ENCODE measurements around the gene NT5C.

Gene NT5C

DNA sequence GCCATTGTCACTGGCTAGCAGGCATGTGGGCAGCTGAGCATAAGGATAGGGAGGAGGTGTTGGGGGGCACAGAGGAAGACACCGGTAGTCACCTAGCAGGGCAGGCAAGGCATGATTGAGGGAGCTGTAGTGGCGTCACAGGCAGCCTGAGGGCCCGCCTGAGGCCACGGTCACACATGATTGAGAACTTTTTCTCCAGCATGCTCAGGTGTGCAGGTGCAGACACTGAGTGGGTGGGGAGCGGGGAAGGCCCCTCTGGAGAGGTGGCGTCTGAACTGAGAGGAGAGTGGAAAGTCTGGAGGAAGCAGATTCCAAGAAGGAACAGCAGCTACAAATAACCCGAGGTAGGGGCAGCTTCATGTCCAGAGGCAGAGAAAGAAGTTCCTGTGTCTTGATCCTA, 32.7 kb downstream of the NT5C start:
- H3K27me3 ChIP-seq (ENCODE audit: insufficient read depth, low read depth), result peaks cover 4% of the 10 kb centered on the region
- no peak overlapping the region for H3K27ac ChIP-seq
- H3K36me3 ChIP-seq (ENCODE audit: insufficient read depth), result no peaks in the 10 kb centered on the region
- no peak overlapping the region for H3K4me2 ChIP-seq
- H2AFZ ChIP-seq (ENCODE audit: low read depth), result no peak overlapping the region
- no peaks in the 10 kb centered on the region for H3K4me1 ChIP-seq (ENCODE audit: low read depth, poor library complexity, severe bottlenecking)
- no peaks in the 10 kb centered on the region for H3K79me2 ChIP-seq (ENCODE audit: insufficient read depth, low read depth)
- H4K20me1 ChIP-seq (ENCODE audit: insufficient read depth), result no peaks in the 10 kb centered on the region
- no peak for TF ChIP-seq CTCF (conservative IDR thresholded peaks at IDR 0.05; ENCODE audit: low read depth, low read length)
- no peak overlapping the region for H3K9ac ChIP-seq
- H3K4me3 ChIP-seq (IDR thresholded peaks at IDR 0.05; ENCODE audit: insufficient read depth, low read depth, low read length), result no peak overlapping the region

GRCh38 chr17:75097865-75098264, 33.7 kb downstream of the NT5C start:
- Histone ChIP-seq H3K9ac (no peak overlapping the region), H3K27ac (no peak overlapping the region), H3K79me2 (ENCODE audit: insufficient read depth, low read depth) (no peaks in the 10 kb centered on the region), H3K36me3 (ENCODE audit: insufficient read depth) (no peaks in the 10 kb centered on the region), H4K20me1 (ENCODE audit: insufficient read depth) (no peaks in the 10 kb centered on the region), H3K4me2 (no peak overlapping the region), H3K27me3 (ENCODE audit: insufficient read depth, low read depth) (no peaks in the 10 kb centered on the region; the same call in none of the 2 replicates), H3K4me1 (ENCODE audit: low read depth, poor library complexity, severe bottlenecking) (no peaks in the 10 kb centered on the region), H2AFZ (ENCODE audit: low read depth) (no peak overlapping the region), H3K4me3 (IDR thresholded peaks at IDR 0.05; ENCODE audit: insufficient read depth, low read depth, low read length) (no peak overlapping the region)
- no peak for TF ChIP-seq CTCF (conservative IDR thresholded peaks at IDR 0.05; ENCODE audit: low read depth, low read length)

DNA sequence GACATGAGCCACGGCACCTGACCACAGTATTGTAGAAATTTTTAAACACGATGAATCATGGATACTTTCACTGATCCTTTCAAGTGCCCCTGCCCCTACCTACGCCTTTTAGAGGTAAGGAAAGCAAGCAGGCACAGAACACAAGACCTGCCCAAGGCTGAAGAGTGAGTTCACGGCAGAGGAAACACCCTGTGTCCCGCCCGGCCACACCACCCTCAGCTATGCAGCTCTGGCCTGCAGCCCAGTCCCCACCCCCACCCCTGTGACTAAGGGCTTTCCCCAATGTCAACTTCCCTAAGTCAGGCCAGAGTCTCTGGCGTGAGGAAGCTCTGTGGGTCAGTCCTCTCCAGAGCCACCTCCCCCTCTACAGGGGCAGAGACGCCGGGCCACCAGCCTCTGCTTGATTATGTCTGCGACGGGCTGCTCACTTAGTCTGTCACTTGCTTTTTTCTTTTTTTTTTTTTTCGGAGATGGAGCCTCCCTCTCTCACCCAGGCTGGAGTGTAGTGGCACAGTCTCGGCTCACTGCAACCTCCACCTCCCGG, 35.4 kb downstream of the NT5C start:
- Histone ChIP-seq H3K4me3 (IDR thresholded peaks at IDR 0.05; ENCODE audit: insufficient read depth, low read depth, low read length) (no peak overlapping the region), H3K36me3 (ENCODE audit: insufficient read depth) (no peaks in the 10 kb centered on the region), H2AFZ (ENCODE audit: low read depth) (no peak overlapping the region), H3K9ac (no peak overlapping the region), H3K27me3 (ENCODE audit: insufficient read depth, low read depth) (no peaks in the 10 kb centered on the region; the same call in 1 of the 2 replicates), H3K4me1 (ENCODE audit: low read depth, poor library complexity, severe bottlenecking) (no peaks in the 10 kb centered on the region), H3K27ac (no peak overlapping the region), H3K79me2 (ENCODE audit: insufficient read depth, low read depth) (no peaks in the 10 kb centered on the region), H3K4me2 (no peak overlapping the region), H4K20me1 (ENCODE audit: insufficient read depth) (no peaks in the 10 kb centered on the region)
- no peak for TF ChIP-seq CTCF (conservative IDR thresholded peaks at IDR 0.05; ENCODE audit: low read depth, low read length)

GRCh38 chr17:75094871-75095399, 36.6 kb downstream of the NT5C start:
- Histone ChIP-seq H3K27me3 (ENCODE audit: insufficient read depth, low read depth) (no peaks in the 10 kb centered on the region; the same call in 1 of the 2 replicates), H3K79me2 (ENCODE audit: insufficient read depth, low read depth) (no peaks in the 10 kb centered on the region), H2AFZ (ENCODE audit: low read depth) (no peak overlapping the region), H3K9ac (no peak overlapping the region), H3K4me1 (ENCODE audit: low read depth, poor library complexity, severe bottlenecking) (no peaks in the 10 kb centered on the region), H3K4me2 (no peak overlapping the region), H3K27ac (no peak overlapping the region), H3K36me3 (ENCODE audit: insufficient read depth) (no peaks in the 10 kb centered on the region), H3K4me3 (IDR thresholded peaks at IDR 0.05; ENCODE audit: insufficient read depth, low read depth, low read length) (no peak overlapping the region), H4K20me1 (ENCODE audit: insufficient read depth) (no peaks in the 10 kb centered on the region)
- TF ChIP-seq CTCF (conservative IDR thresholded peaks at IDR 0.05; ENCODE audit: low read depth, low read length), result no peak

Data from KMS-11 (cell line).